Measurements from ENCODE around the gene FBXW4. TPM values are rescaled to one million over a fixed set of nuclear protein-coding genes. Genes with fewer than 3 reads are reported as not detected.

The FBXW4 gene
- total and polyA plus RNA-seq, 2 of the 8 experiments (the other 6 are each of a cell fraction or from before 2014, with no cell fraction given): 29.0 to 32.8 TPM

DNA sequence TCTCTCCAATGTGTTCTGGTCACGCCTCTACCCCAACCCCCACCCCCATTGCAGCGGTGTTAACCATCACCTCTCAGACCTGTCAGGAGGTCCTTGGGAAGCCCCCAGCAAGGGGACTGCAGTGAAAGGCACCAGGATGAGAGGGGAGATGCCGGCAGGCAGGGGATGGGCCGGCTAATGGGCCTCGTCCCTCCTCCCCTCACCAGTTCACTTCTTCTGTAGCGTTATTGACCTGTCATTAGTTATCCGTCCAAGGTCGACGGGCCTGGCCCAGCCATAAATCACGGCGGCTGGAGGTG lies 125.7 kb downstream of the FBXW4 start:
- no peak for FAIRE-seq
- 12% methylated on average over 11 of the region's 11 CpGs; no CpG with 5 or more reads in 1 of the 2 experiments for WGBS, 2 experiments (ENCODE audit: extremely low coverage in 1 of 2, insufficient coverage in 1 of 2, insufficient read length in 1 of 2, insufficient replicate concordance in 2 of 2, low coverage in 1 of 2, low lambda C conversion rate in 2 of 2, missing lambda C conversion rate in 1 of 2)
- Histone ChIP-seq H2BK20ac (ENCODE audit: low read length) (no peak overlapping the region), H3K14ac (ENCODE audit: insufficient read length) (no peak overlapping the region), H3K4me3 (ENCODE audit: extremely low read depth in 1 of 4, insufficient read depth in 2 of 4, low read depth in 3 of 4, low read length in 4 of 4) (peak overlapping the region; percentile 34 to 72 (median 66)), H3K9ac (replicated peaks in 1 of 4; ENCODE audit: extremely low read depth in 1 of 4, low read depth in 3 of 4, low read length in 3 of 4) (0 out of 7 replicates have a peak overlapping the region, but pooled peaks of 2 of the 4 experiments have one; percentile 29 to 33), H3K79me1 (ENCODE audit: low read depth, low read length) (no peaks in the 10 kb centered on the region), H3K18ac (ENCODE audit: extremely low read depth, low read length) (no peak overlapping the region), H3K4me1 (replicated peaks in 1 of 4; ENCODE audit: control insufficient read depth in 3 of 4, insufficient read depth in 4 of 4, low read length in 3 of 4) (peaks cover 0 to 17% (median 9%) of the 10 kb centered on the region in 4 experiments; a peak in 5 of 7 replicates), H3K27me3 (replicated peaks in 1 of 4; ENCODE audit: control insufficient read depth in 3 of 4, extremely low read depth in 1 of 4, insufficient read depth in 3 of 4, low read length in 3 of 4) (peaks cover 7 to 73% (median 57%) of the 10 kb centered on the region in 4 experiments), H3K36me3 (ENCODE audit: control insufficient read depth in 2 of 4, insufficient read depth in 4 of 4, low read length in 3 of 4) (no peaks in the 10 kb centered on the region), H2BK120ac (replicated peaks; ENCODE audit: low read depth, low read length) (no peak overlapping the region), H2BK15ac (ENCODE audit: low read length) (no peak overlapping the region; the same call in 1 of the 2 replicates), H2AK5ac (ENCODE audit: low read depth, low read length) (no peak overlapping the region), H3K9me3 (ENCODE audit: insufficient read depth in 2 of 2, low read depth in 1 of 2, low read length in 1 of 2) (no peaks in the 10 kb centered on the region), H3K79me2 (ENCODE audit: control insufficient read depth in 1 of 2, insufficient read depth in 2 of 2, low read length in 2 of 2) (no peaks in the 10 kb centered on the region), H3K4me2 (ENCODE audit: insufficient read depth in 1 of 2, low read depth in 2 of 2, low read length in 2 of 2) (peak overlapping the region; percentile 71 to 98), H4K20me1 (replicated peaks in 1 of 2; ENCODE audit: control insufficient read depth in 1 of 2, insufficient read depth in 2 of 2, low read length in 2 of 2) (peaks cover 0 to 4% of the 10 kb centered on the region in 2 experiments), H4K5ac (ENCODE audit: insufficient read length, low read depth, low read length) (no peak overlapping the region), H3K4ac (replicated peaks; ENCODE audit: insufficient read length, low read depth, low read length) (no peak overlapping the region), H3K27ac (ENCODE audit: low read depth, low read length) (no peak overlapping the region), H3K56ac (replicated peaks; ENCODE audit: insufficient read length, low read depth, low read length) (no peak overlapping the region), H3K23me2 (ENCODE audit: low read depth, low read length) (peaks cover 14% of the 10 kb centered on the region), H2AFZ (ENCODE audit: low read length) (peak overlapping the region; percentile 0; the same call in 1 of the 2 replicates), H3K23ac (ENCODE audit: insufficient read length) (no peak overlapping the region), H4K8ac (ENCODE audit: extremely low read depth, insufficient read depth, low read length) (no peak overlapping the region), H2BK12ac (ENCODE audit: low read depth, low read length) (0 out of 2 replicates have a peak overlapping the region, but pooled peaks have one; percentile 27), H2BK5ac (ENCODE audit: low read depth, low read length) (no peak overlapping the region), H4K91ac (replicated peaks; ENCODE audit: insufficient read length, low read length) (no peak overlapping the region)
- CTCF ChIA-PET (ENCODE audit: partially characterized antibody): interaction anchor here (0.5 to 5.9 kb wide), 38 partner anchors 11 to 370 kb away, joined by 3 to 65 read pairs (median 5); partner anchors contain the start of genes DPCD and POLL
- POLR2A ChIA-PET (ENCODE audit: partially characterized antibody): interaction anchor here (0.7 to 3.6 kb wide), 5 partner anchors 9 to 355 kb away, joined by 3 to 12 read pairs (median 6); partner anchors contain the start of genes DPCD and POLL
- peak in 1 of 2 experiments; percentile 79 for DNase-seq (ENCODE audit: low read depth in 1 of 2, low spot score in 2 of 2)
- TF ChIP-seq SAP30 (IDR thresholded peaks at IDR 0.05; ENCODE audit: insufficient read depth, insufficient replicate concordance, low read length) (peak; percentile 22), CTBP2 (IDR thresholded peaks at IDR 0.05; ENCODE audit: borderline replicate concordance, insufficient read depth, insufficient read length, low read length) (peak; percentile 4), ASH2L (IDR thresholded peaks at IDR 0.05; ENCODE audit: low read length) (no peak)

Data from H1 (cell line).